Nephron progenitor cell (in vitro differentiated cells): ENCODE data around the gene AAK1.

ENCODE experiments used
- DNase-seq: peaks from one replicate; pipeline ENCODE4 v3.0.0; 2021
- H3K27ac Mint-ChIP-seq: 2 replicates; pipeline ENCODE4 v1.8.0; 2021; ENCODE audit warnings: mild to moderate bottlenecking, moderate library complexity, mixed read lengths
- H3K27me3 Mint-ChIP-seq: 2 replicates; pipeline ENCODE4 v1.8.0; 2021; ENCODE audit warnings: mild to moderate bottlenecking, low read depth, mixed read lengths; ENCODE audit not compliant: poor library complexity
- H3K36me3 Mint-ChIP-seq: 2 replicates; pipeline ENCODE4 v1.8.0; 2021; ENCODE audit warnings: low read depth, mixed read lengths
- H3K4me1 Mint-ChIP-seq: 2 replicates; pipeline ENCODE4 v1.8.0; 2021; ENCODE audit warnings: mixed read lengths
- H3K4me3 Mint-ChIP-seq: 2 replicates; pipeline ENCODE4 v1.8.0; 2021; ENCODE audit warnings: mild to moderate bottlenecking, moderate library complexity, mixed read lengths
- H3K9me3 Mint-ChIP-seq: 2 replicates; pipeline ENCODE4 v1.8.0; 2021; ENCODE audit warnings: mild to moderate bottlenecking, moderate library complexity, mixed read lengths
- CTCF ChIP-seq: fragments of 200-600 bp; sonication (generic); IDR thresholded peaks from 2 replicates; pipeline ENCODE4 v1.5.0; 2021; ENCODE audit warnings: antibody characterized with exemption

The AAK1 gene

GRCh38 chr2:69571189-69571588 is 72.3 kb downstream of the AAK1 start:
- DNase-seq = no peak
- no peak for TF ChIP-seq CTCF
- H3K4me1 Mint-ChIP-seq = peaks cover 33% of the 10 kb centered on the region

GRCh38 chr2:69570474-69570873 is 73.1 kb downstream of the AAK1 start:
- Mint-ChIP-seq H3K36me3 (peaks cover 7% of the 10 kb centered on the region), H3K27me3 (no peaks in the 10 kb centered on the region), H3K9me3 (no peaks in the 10 kb centered on the region), H3K4me1 (peaks cover 33% of the 10 kb centered on the region), H3K27ac (no peak overlapping the region), H3K4me3 (no peak overlapping the region)
- TF ChIP-seq CTCF = no peak
- no peak for DNase-seq

More at GRCh38 chr2:69571189-69571588, 72.3 kb downstream of the AAK1 start:
- Mint-ChIP-seq H3K27me3 (no peaks in the 10 kb centered on the region), H3K27ac (no peak overlapping the region), H3K4me3 (no peak overlapping the region), H3K36me3 (peaks cover 7% of the 10 kb centered on the region), H3K9me3 (no peaks in the 10 kb centered on the region)

- H3K36me3 Mint-ChIP-seq = peaks cover 3% of the 10 kb centered on the region
- no peak for TF ChIP-seq CTCF
- no peak overlapping the region for H3K4me3 Mint-ChIP-seq
- H3K27ac Mint-ChIP-seq = peak overlapping the region; percentile 18
- peaks cover 38% of the 10 kb centered on the region for H3K4me1 Mint-ChIP-seq
- no peaks in the 10 kb centered on the region for H3K9me3 Mint-ChIP-seq
- no peaks in the 10 kb centered on the region for H3K27me3 Mint-ChIP-seq
- no peak for DNase-seq
These were observed 75.6 kb downstream of the AAK1 start for GRCh38 chr2:69567909-69568300.

- no peak for TF ChIP-seq CTCF
- Mint-ChIP-seq H3K9me3 (no peaks in the 10 kb centered on the region), H3K4me3 (no peak overlapping the region), H3K27ac (peak overlapping the region; percentile 18), H3K4me1 (peaks cover 34% of the 10 kb centered on the region), H3K36me3 (no peaks in the 10 kb centered on the region), H3K27me3 (no peaks in the 10 kb centered on the region)
- no peak for DNase-seq
These were observed 76.2 kb downstream of the AAK1 start for GRCh38 chr2:69567157-69567908.

- Mint-ChIP-seq H3K36me3 (no peaks in the 10 kb centered on the region), H3K4me3 (no peak overlapping the region), H3K27me3 (no peaks in the 10 kb centered on the region), H3K9me3 (no peaks in the 10 kb centered on the region), H3K27ac (no peak overlapping the region), H3K4me1 (peaks cover 33% of the 10 kb centered on the region)
- DNase-seq = no peak
- TF ChIP-seq CTCF = no peak
These were observed 76.9 kb downstream of the AAK1 start for GRCh38 chr2:69566669-69567068.

- no peak overlapping the region for H3K27ac Mint-ChIP-seq
- peaks cover 31% of the 10 kb centered on the region for H3K4me1 Mint-ChIP-seq
- no peaks in the 10 kb centered on the region for H3K36me3 Mint-ChIP-seq
- no peak overlapping the region for H3K4me3 Mint-ChIP-seq
- no peaks in the 10 kb centered on the region for H3K27me3 Mint-ChIP-seq
- peak; percentile 73 for DNase-seq
- no peaks in the 10 kb centered on the region for H3K9me3 Mint-ChIP-seq
- peak; percentile 72 for TF ChIP-seq CTCF
These were observed 78.1 kb downstream of the AAK1 start for GRCh38 chr2:69565431-69565839.
